HepG2 (cell line): Measurements from ENCODE around the gene RAB29.

ENCODE experiments used
- CEBPG ChIP-seq: IDR thresholded peaks from 2 replicates; pipeline ENCODE4 v1.6.1; 2016
- FIP1L1 ChIP-seq: fragments of 200-400 bp; formaldehyde crosslinking; IDR thresholded peaks from 2 replicates; pipeline ENCODE4 v1.6.1; 2018; ENCODE audit warnings: low read depth, mild to moderate bottlenecking, low read length, moderate library complexity, borderline replicate concordance; ENCODE audit not compliant: insufficient read depth
- NFATC3 ChIP-seq: sonication (generic); formaldehyde crosslinking; IDR thresholded peaks from 2 replicates; pipeline ENCODE4 v1.5.1; 2020; ENCODE audit warnings: mild to moderate bottlenecking, missing genetic modification reagents
- POLR2A ChIP-seq, 2 experiments: IDR thresholded peaks; 2 replicates each; pipeline ENCODE4 v1.6.1; 2011; ENCODE audit warnings: low read depth in 2 of 2, low read length in 2 of 2, mild to moderate bottlenecking in 1 of 2, moderate library complexity in 1 of 2; ENCODE audit not compliant: insufficient read depth in 1 of 2
- TCF7 ChIP-seq: sonication (generic); IDR thresholded peaks from 2 replicates; pipeline ENCODE4 v1.6.1; 2016; ENCODE audit warnings: antibody characterized with exemption, low read depth
- ZNF776 ChIP-seq: sonication (generic); formaldehyde crosslinking; IDR thresholded peaks from 2 replicates; pipeline ENCODE4 v1.4.0; 2020; ENCODE audit warnings: mild to moderate bottlenecking, missing genetic modification reagents

DNA sequence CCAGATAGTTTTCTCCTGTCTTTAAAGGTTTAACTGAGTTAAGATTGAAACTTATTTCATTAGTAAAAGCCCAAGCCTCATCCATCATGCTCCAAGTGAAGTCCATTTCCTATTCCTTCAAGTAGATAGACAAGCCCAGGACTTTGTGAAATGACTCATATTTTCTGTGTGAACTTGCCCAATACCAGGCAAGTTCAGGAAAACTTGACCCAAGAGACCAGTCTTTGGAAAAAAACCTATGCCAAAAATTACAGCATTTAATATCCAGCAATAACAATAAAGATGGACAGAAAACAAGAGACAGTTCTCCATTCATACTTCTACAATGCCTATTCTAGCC, 405 bp upstream of the RAB29 start:
- TF ChIP-seq POLR2A (IDR thresholded peaks at IDR 0.05; ENCODE audit: insufficient read depth in 1 of 2, low read depth in 2 of 2, low read length in 2 of 2) (no peak), ZNF776 (CRISPR knock-in tag) (no peak), FIP1L1 (no peak), CEBPG (CRISPR knock-in tag) (no peak), NFATC3 (no peak), TCF7 (no peak)
